Heart right ventricle (tissue), 16 donors: Measurements from ENCODE around the gene PPP2R5E. TPM values are rescaled to one million over a fixed set of nuclear protein-coding genes. Genes with fewer than 3 reads are reported as not detected.

Experiments
- ATAC-seq, 8 donors: fragments of 200-7000 bp; cut with Tn5 transposase; one replicate each; pipeline ENCODE4 v1.9.1; 2020; ENCODE audit warnings: mild to moderate bottlenecking in 8 of 8, moderate library complexity in 8 of 8, moderate number of reproducible peaks in 1 of 8
- DNase-seq, 2 donors: peaks; one replicate each; pipeline ENCODE4 v3.0.0-alpha.2; 2020
- H3K27ac ChIP-seq, 10 donors: fragments of 200-600 bp; sonication (generic) in 2 of 10; one replicate each; pipeline versions ENCODE4 v1.5.0 to v1.8.0; 2020 to 2022; ENCODE audit warnings: mild to moderate bottlenecking in 3 of 10
- H3K27me3 ChIP-seq, 7 donors: fragments of 200-600 bp; one replicate each; pipeline ENCODE4 v1.8.0; 2021 to 2022; ENCODE audit warnings: mild to moderate bottlenecking in 2 of 7
- H3K36me3 ChIP-seq, 9 donors: fragments of 200-600 bp; sonication (generic) in 1 of 9; one replicate each; pipeline versions ENCODE4 v1.5.0 to v1.8.0; 2020 to 2022; ENCODE audit warnings: mild to moderate bottlenecking in 2 of 9
- H3K4me1 ChIP-seq, 9 donors: fragments of 200-600 bp; sonication (generic) in 1 of 9; one replicate each; pipeline versions ENCODE4 v1.5.0 to v1.8.0; 2020 to 2022; ENCODE audit warnings: mild to moderate bottlenecking in 4 of 9
- H3K4me3 ChIP-seq, 10 donors: fragments of 200-600 bp; sonication (generic) in 2 of 10; one replicate each; pipeline versions ENCODE4 v1.5.0 to v1.8.0; 2020 to 2022; ENCODE audit warnings: mild to moderate bottlenecking in 7 of 10, moderate library complexity in 2 of 10
- H3K9me3 ChIP-seq, 11 donors: fragments of 200-600 bp in 10 of 11; sonication (generic) in 2 of 11; one replicate each; pipeline versions ENCODE4 v1.5.0 to v1.8.0; 2013 to 2022; ENCODE audit warnings: mild to moderate bottlenecking in 2 of 11, control low read depth in 1 of 11, moderate library complexity in 1 of 11
- WGBS, 2 donors: extraction: QIAGEN DNeasy Blood & Tissue Kit; methylation state at CpG; one replicate each; pipeline ENCODE4 v1.1.7; 2013; ENCODE audit warnings: inconsistent platforms in 1 of 2; 5-methylcytosine and 5-hydroxymethylcytosine counted together
- intact Hi-C, 10 donors: fragments of 100-400 bp; cut with DNase I; formaldehyde crosslinking; loops; one replicate each; pipeline versions ENCODE4 v1.11.1 to v1.14.2; 2022
- polyA plus RNA-seq, 2 donors: library from polyadenylated mRNA; stranded (reverse); fragments of 200-250 nt; gene quantifications; one replicate each; pipeline ENCODE4 v1.2.3, GENCODE V29; 2013
- total RNA-seq, 10 donors: library from RNA; stranded (reverse); fragmentation: NEBNext Ultra II Directional in 3 of 10; extraction: Animal tissue kit (Norgen Biotek cat#: 25700) in 3 of 10; gene quantifications; one replicate each; pipeline versions ENCODE4 v1.2.1 to v1.2.4, GENCODE V29; 2021 to 2023
- TF ChIP-seq, protein P1 (sequence below), 9 donors: fragments of 200-600 bp; sonication (generic) in 2 of 9; IDR thresholded peaks; one replicate each; pipeline versions ENCODE4 v1.5.0 to v1.8.0; 2021 to 2022; ENCODE audit warnings: antibody characterized with exemption in 9 of 9, mild to moderate bottlenecking in 5 of 9, moderate library complexity in 1 of 9
- donor health status: Arrhythmogenic right ventricular cardiomyopathy.
- donor health status: ischemic (EF 13 %, LVEDD 7.1; RV severe dilation, severe dysfunction).
- donor health status: healthy with polysubstance abuse.
- donor health status: DM: no; HTN: yes; CAD: no.
- donor health status: DM: no; HTN: no; CAD: no.
- donor health status: ischemic (EF 25% LVEDD 6.9; RV normal size, moderate dysfunction).
- donor health status: ischemic (EF 25% LVEDD 5.7; RV mildly dilated, moderate dysfunction).
- donor health status: healthy.
- donor health status: DM: yes; HTN: yes; CAD: no.
- donor health status: Ischemic cardiomyopathy.
- donor health status: ischemic (EF 35%, LVEDD 5.7; RV mildly dilated, moderate dysfunction).
- donor health status: nonischemic (EF 11% LVEDD 7.7; RV severe dilation, severe dysfunction).
- donor health status: DM: yes; HTN: yes; CAD: no.
- donor health status: PGD.
- donor health status: ischemic (EF 29% LVEDD 5.4; RV normal size, mild dysfunction).
- donor health status: nonischemic (EF 23%, LVEDD 6.1; RV moderate dilation, normal function).

PPP2R5E gene
- total and polyA plus RNA-seq, 12 donors = 6.1 to 44.4 (median 36.4) TPM

DNA sequence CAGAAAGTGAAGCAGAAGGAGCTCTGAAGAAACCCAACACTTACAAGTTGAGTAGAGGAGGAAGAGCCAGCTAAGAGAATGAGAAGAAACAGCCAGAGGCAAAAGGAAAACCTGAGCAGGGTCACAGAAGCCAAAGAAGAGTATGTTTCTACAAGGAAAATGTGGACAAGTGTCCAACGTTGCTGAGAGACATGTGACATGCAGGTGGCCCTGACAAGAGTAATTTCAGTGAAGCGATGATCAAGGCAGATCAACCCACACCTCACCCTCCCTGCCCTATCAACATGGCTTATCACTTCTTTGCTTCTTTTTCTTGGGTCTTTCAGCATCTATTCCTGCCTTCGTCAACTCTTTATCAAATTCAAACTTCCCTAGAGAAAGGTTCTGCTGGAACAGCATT, 68.3 kb downstream of the PPP2R5E start:
- DNase-seq (no peak), ATAC-seq (no peak)
- intact Hi-C loops = no loop called here
- TF ChIP-seq, protein P1, sequence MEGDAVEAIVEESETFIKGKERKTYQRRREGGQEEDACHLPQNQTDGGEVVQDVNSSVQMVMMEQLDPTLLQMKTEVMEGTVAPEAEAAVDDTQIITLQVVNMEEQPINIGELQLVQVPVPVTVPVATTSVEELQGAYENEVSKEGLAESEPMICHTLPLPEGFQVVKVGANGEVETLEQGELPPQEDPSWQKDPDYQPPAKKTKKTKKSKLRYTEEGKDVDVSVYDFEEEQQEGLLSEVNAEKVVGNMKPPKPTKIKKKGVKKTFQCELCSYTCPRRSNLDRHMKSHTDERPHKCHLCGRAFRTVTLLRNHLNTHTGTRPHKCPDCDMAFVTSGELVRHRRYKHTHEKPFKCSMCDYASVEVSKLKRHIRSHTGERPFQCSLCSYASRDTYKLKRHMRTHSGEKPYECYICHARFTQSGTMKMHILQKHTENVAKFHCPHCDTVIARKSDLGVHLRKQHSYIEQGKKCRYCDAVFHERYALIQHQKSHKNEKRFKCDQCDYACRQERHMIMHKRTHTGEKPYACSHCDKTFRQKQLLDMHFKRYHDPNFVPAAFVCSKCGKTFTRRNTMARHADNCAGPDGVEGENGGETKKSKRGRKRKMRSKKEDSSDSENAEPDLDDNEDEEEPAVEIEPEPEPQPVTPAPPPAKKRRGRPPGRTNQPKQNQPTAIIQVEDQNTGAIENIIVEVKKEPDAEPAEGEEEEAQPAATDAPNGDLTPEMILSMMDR (IDR thresholded peaks at IDR 0.05) = no peak
- no peak overlapping the region for H3K27ac ChIP-seq
- WGBS, 2 donors = 74 to 82% methylated on average over 3 of the region's 3 CpGs
- no peak overlapping the region for H3K4me3 ChIP-seq
- no peaks in the 10 kb centered on the region for H3K27me3 ChIP-seq
- H3K4me1 ChIP-seq = peaks cover 0 to 74% (median 40%) of the 10 kb centered on the region in 9 donors
- no peaks in the 10 kb centered on the region for H3K9me3 ChIP-seq
- no peaks in the 10 kb centered on the region for H3K36me3 ChIP-seq

- WGBS, 2 donors = 78 to 88% methylated on average over 3 of the region's 3 CpGs
- DNase-seq = no peak
- Histone ChIP-seq H3K4me3 (no peak overlapping the region), H3K27ac (no peak overlapping the region), H3K4me1 (peaks cover 0 to 72% (median 41%) of the 10 kb centered on the region in 9 donors), H3K36me3 (no peaks in the 10 kb centered on the region), H3K9me3 (no peaks in the 10 kb centered on the region), H3K27me3 (no peaks in the 10 kb centered on the region)
- TF ChIP-seq, protein P1 (IDR thresholded peaks at IDR 0.05) = no peak
- ATAC-seq = no peak
- intact Hi-C loops = no loop called here
These were observed 69.1 kb downstream of the PPP2R5E start for GRCh38 chr14:63474111-63474510.

GRCh38 chr14:63472986-63473788, 70.0 kb downstream of the PPP2R5E start:
- Histone ChIP-seq H3K4me3 (no peak overlapping the region), H3K36me3 (no peaks in the 10 kb centered on the region), H3K27me3 (no peaks in the 10 kb centered on the region), H3K4me1 (peaks cover 0 to 72% (median 50%) of the 10 kb centered on the region in 9 donors), H3K9me3 (no peaks in the 10 kb centered on the region), H3K27ac (peak overlapping the region in 1 of 10 donors; percentile 22)
- intact Hi-C loops = no loop called here
- 72 to 74% methylated on average over 7 of the region's 7 CpGs for WGBS, 2 donors
- ATAC-seq (no peak), DNase-seq (no peak)
- TF ChIP-seq, protein P1 (IDR thresholded peaks at IDR 0.05) = no peak

DNA sequence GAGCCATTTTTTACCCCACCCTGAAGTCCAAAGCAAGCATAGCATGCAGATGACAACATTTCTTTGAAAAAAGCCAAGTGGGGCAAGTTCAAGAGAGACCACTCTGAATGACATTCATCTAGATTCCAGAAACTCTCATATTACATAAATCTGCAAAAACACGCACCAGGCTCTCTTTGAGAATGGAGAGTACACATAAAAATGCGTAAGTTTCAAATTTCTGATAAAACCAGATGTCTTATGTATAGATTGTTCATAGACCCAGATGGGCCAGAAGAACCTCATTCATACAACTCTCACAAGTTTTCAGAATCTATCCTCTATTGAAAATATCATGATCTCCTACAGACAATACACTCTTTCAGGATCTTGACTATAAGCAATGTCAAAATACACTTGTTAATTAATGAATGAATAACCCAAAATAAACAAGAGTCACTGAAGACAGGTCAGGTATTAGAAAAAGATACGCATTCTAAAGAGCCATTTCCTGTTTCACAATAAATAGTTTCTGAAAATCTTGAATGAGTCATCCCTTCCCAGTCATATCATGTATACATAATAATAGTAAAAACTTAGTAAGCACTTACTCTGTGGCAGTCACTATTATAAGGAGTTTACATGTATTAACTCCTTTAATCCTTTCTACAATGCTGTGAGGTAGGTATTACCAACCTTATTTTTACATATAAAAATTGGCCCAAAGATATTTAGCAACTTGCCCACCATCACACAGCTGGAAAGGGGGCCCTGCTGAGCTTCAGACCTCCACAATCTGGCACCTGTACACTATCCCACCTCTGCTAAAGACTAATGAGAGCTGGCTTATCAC, 72.0 kb downstream of the PPP2R5E start:
- ATAC-seq (peak in 2 of 8 donors; percentile 39 to 70), DNase-seq (no peak)
- TF ChIP-seq, protein P1 (IDR thresholded peaks at IDR 0.05) = no peak
- Histone ChIP-seq H3K4me3 (no peak overlapping the region), H3K36me3 (no peaks in the 10 kb centered on the region), H3K27ac (peak overlapping the region in 1 of 10 donors; percentile 29), H3K9me3 (no peaks in the 10 kb centered on the region), H3K27me3 (no peaks in the 10 kb centered on the region), H3K4me1 (peaks cover 0 to 66% (median 47%) of the 10 kb centered on the region in 9 donors)
- intact Hi-C loops = no loop called here
- 61 to 67% methylated on average over 3 of the region's 3 CpGs for WGBS, 2 donors
